22Rv1 (cell line): Measurements from ENCODE around the gene NUP133.

Experiments
- CTCF ChIP-seq: fragments of 450-650 bp; IDR thresholded peaks from 2 replicates; pipeline ENCODE4 v1.5.1; 2017; ENCODE audit warnings: mild to moderate bottlenecking
- ZFX ChIP-seq: fragments of 450-650 bp; IDR thresholded peaks from 2 replicates; pipeline ENCODE4 v1.6.1; 2017; ENCODE audit warnings: antibody characterized with exemption, borderline replicate concordance

GRCh38 chr1:229508823-229509337 lies 739 bp upstream of the NUP133 start:
- TF ChIP-seq CTCF (no peak), ZFX (no peak)
